ENCODE data around the gene FOXN3. TPM values are rescaled to one million over a fixed set of nuclear protein-coding genes. Genes with fewer than 3 reads are reported as not detected.
"Not testable (repeated sequence)": the region's sequence is repeated elsewhere in the genome, so short reads cannot be mapped to it uniquely, and the experiment has no call there.

FOXN3 gene
- total and polyA plus RNA-seq, 2 donors (not counting 1 experiment from before 2014, with no cell fraction given), result 27.9 to 33.3 TPM

DNA sequence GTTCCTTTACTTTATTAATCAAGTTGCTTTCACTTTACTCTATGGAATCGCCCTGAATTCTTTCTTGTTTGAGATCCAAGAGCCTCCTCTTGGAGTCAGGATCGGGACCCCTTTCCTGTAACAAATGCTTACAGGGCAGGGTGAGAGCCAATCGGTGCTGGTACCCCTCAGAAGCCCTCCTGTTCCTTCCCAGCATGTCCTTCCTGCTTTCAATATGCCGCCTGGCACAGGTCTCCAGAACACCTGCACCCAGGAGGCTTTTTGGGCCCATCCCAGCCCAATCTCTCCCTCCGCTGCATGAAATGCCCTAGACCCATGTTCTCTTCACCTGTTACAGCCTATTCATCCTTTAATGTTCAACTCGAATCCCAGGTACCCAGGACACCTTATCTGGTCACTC, 122.2 kb downstream of the FOXN3 start:
- Histone ChIP-seq H3K4me1 (ENCODE audit: control insufficient read depth, extremely low read depth, insufficient read depth, low read length) (no peaks in the 10 kb centered on the region), H3K9me3 (ENCODE audit: control insufficient read depth, insufficient read depth, low read depth, low read length) (no peaks in the 10 kb centered on the region), H3K4me2 (ENCODE audit: extremely low read depth, insufficient read depth, low read length) (no peak overlapping the region), H3K36me3 (ENCODE audit: control insufficient read depth, insufficient read depth, low read length) (no peaks in the 10 kb centered on the region), H3K4me3 (replicated peaks in 1 of 4; ENCODE audit: control extremely low read depth in 1 of 4, insufficient read depth in 1 of 4, low read depth in 3 of 4, low read length in 4 of 4) (no peak overlapping the region), H4K20me1 (ENCODE audit: control insufficient read depth, extremely low read depth, insufficient read depth, low read length) (no peaks in the 10 kb centered on the region), H3K79me2 (ENCODE audit: control insufficient read depth, insufficient read depth, low read length) (no peaks in the 10 kb centered on the region), H3K27ac (ENCODE audit: insufficient read depth, low read length) (no peak overlapping the region), H3K27me3 (ENCODE audit: control insufficient read depth, insufficient read depth, low read length) (no peaks in the 10 kb centered on the region), H2AFZ (ENCODE audit: low read length) (no peak overlapping the region), H3K9ac (ENCODE audit: insufficient read depth, low read length) (no peak overlapping the region)
- no peak for DNase-seq (ENCODE audit: low read depth in 2 of 2)
- no peak for TF ChIP-seq EZH2 (IDR thresholded peaks at IDR 0.05; ENCODE audit: low read length, missing control alignments)
- TF ChIP-seq, protein P1, sequence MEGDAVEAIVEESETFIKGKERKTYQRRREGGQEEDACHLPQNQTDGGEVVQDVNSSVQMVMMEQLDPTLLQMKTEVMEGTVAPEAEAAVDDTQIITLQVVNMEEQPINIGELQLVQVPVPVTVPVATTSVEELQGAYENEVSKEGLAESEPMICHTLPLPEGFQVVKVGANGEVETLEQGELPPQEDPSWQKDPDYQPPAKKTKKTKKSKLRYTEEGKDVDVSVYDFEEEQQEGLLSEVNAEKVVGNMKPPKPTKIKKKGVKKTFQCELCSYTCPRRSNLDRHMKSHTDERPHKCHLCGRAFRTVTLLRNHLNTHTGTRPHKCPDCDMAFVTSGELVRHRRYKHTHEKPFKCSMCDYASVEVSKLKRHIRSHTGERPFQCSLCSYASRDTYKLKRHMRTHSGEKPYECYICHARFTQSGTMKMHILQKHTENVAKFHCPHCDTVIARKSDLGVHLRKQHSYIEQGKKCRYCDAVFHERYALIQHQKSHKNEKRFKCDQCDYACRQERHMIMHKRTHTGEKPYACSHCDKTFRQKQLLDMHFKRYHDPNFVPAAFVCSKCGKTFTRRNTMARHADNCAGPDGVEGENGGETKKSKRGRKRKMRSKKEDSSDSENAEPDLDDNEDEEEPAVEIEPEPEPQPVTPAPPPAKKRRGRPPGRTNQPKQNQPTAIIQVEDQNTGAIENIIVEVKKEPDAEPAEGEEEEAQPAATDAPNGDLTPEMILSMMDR (conservative IDR thresholded peaks at IDR 0.05 in 1 of 2, IDR thresholded peaks at IDR 0.05 in 1 of 2; ENCODE audit: low read depth in 1 of 2, low read length in 2 of 2), result no peak

DNA sequence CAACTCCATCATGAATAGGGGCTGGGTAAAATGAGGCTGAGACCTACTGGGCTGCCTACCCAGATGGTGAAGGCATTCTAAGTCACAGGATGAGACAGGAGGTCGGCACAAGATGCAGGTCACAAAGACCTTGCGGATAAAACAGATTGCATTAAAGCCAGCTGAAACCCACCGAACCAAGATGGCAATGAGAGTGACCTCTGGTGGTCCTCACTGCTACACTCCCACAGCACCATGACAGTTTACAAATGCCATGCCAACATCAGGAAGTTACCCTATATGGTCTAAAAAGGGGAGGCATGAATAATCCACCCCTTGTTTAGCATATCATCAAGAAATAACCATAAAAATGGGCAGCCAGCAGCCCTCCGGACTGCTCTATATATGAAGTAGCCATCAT, 122.6 kb downstream of the FOXN3 start:
- not testable (repeated sequence) for H3K79me2 ChIP-seq (ENCODE audit: control insufficient read depth, insufficient read depth, low read length); H3K4me1 ChIP-seq (ENCODE audit: control insufficient read depth, extremely low read depth, insufficient read depth, low read length); H3K27me3 ChIP-seq (ENCODE audit: control insufficient read depth, insufficient read depth, low read length); H3K4me3 ChIP-seq (replicated peaks in 1 of 4; ENCODE audit: control extremely low read depth in 1 of 4, insufficient read depth in 1 of 4, low read depth in 3 of 4, low read length in 4 of 4); H3K36me3 ChIP-seq (ENCODE audit: control insufficient read depth, insufficient read depth, low read length); DNase-seq (ENCODE audit: low read depth in 2 of 2); H3K9me3 ChIP-seq (ENCODE audit: control insufficient read depth, insufficient read depth, low read depth, low read length); H2AFZ ChIP-seq (ENCODE audit: low read length); H3K27ac ChIP-seq (ENCODE audit: insufficient read depth, low read length); H3K4me2 ChIP-seq (ENCODE audit: extremely low read depth, insufficient read depth, low read length); H4K20me1 ChIP-seq (ENCODE audit: control insufficient read depth, extremely low read depth, insufficient read depth, low read length); H3K9ac ChIP-seq (ENCODE audit: insufficient read depth, low read length)

DNA sequence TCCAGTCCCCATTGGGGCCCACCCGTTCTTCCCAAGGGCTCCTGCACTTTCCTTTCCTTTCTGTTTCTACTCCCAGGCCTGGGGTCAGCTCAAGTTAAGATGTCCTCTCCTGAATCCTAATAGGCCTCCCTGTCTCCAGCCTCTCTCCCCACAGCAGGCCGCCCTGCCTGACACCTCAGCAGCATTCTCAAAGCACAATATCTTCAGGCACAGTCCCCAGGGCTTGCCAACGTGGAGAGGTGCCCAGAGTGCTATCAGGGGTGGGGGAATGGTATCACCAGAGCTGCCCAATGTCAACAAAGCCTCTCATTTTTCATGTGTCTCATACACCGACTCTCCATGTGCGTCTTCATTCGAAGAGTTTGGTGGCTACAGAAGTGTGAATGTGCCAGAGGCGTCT, 123.0 kb downstream of the FOXN3 start:
- H3K27me3 ChIP-seq (ENCODE audit: control insufficient read depth, insufficient read depth, low read length), result no peaks in the 10 kb centered on the region
- no peak overlapping the region for H3K27ac ChIP-seq (ENCODE audit: insufficient read depth, low read length)
- no peaks in the 10 kb centered on the region for H3K9me3 ChIP-seq (ENCODE audit: control insufficient read depth, insufficient read depth, low read depth, low read length)
- no peak overlapping the region for H2AFZ ChIP-seq (ENCODE audit: low read length)
- H3K36me3 ChIP-seq (ENCODE audit: control insufficient read depth, insufficient read depth, low read length), result no peaks in the 10 kb centered on the region
- no peaks in the 10 kb centered on the region for H4K20me1 ChIP-seq (ENCODE audit: control insufficient read depth, extremely low read depth, insufficient read depth, low read length)
- H3K4me2 ChIP-seq (ENCODE audit: extremely low read depth, insufficient read depth, low read length), result no peak overlapping the region
- TF ChIP-seq, protein P1 (conservative IDR thresholded peaks at IDR 0.05 in 1 of 2, IDR thresholded peaks at IDR 0.05 in 1 of 2; ENCODE audit: low read depth in 1 of 2, low read length in 2 of 2), result no peak
- TF ChIP-seq EZH2 (IDR thresholded peaks at IDR 0.05; ENCODE audit: low read length, missing control alignments), result no peak
- no peaks in the 10 kb centered on the region for H3K79me2 ChIP-seq (ENCODE audit: control insufficient read depth, insufficient read depth, low read length)
- H3K4me3 ChIP-seq (replicated peaks in 1 of 4; ENCODE audit: control extremely low read depth in 1 of 4, insufficient read depth in 1 of 4, low read depth in 3 of 4, low read length in 4 of 4), result no peak overlapping the region
- no peak for DNase-seq (ENCODE audit: low read depth in 2 of 2)
- H3K9ac ChIP-seq (ENCODE audit: insufficient read depth, low read length), result no peak overlapping the region
- H3K4me1 ChIP-seq (ENCODE audit: control insufficient read depth, extremely low read depth, insufficient read depth, low read length), result no peaks in the 10 kb centered on the region
